ENCODE results near the gene SRL. TPM values are rescaled to one million over a fixed set of nuclear protein-coding genes. Genes with fewer than 3 reads are reported as not detected.

SRL gene
- total RNA-seq, 2 experiments from 2014 or later: not detected

DNA sequence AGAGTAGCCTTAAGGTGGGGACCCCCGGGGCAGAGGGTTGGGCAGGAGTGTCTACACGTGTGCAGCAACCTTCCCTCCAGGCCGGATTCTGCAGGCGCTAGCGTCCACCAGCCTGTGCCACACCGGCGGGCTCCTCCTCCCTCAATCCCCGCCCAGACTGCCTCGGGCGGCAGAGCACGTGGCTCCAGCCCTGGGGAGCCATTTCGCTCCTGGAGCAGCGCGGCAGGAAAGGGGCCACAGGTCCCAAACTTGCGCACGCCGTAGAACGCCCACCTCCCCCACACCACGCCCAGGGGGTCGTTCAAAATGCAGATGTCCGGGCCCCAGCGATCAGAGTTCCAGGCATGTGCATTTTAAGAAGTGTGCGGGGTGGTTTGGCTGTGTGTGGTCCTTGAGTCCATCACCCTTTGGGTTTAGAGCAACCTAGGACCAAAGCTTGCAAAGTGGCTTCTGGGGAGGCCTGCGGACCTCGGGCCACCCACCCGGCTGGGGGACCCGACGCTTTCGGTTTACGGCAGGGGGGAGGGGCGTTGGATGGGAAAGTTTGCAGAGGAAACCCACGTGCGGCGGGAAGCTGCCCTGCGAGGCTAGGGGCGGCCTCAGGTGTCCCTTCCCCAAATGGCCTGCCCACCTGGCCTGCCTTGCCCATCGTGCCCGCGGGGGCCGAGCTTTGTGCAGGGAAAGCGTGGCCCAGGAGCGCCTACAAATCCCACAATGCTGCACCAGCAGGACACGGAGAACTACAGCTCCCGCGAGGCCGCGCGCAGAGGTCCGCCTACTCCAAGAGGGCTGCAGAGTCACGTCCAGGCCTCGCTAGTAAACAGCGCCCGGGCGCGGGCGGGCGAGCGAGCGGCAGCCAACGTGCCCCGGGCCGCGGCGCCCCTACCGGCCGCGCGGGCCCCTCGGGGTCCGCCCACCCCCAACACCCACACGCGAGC lies 29.6 kb upstream of the SRL start:
- peak; percentile 95 for DNase-seq
- Mint-ChIP-seq H3K36me3 (no peaks in the 10 kb centered on the region), H3K9me3 (ENCODE audit: low read depth) (no peaks in the 10 kb centered on the region), H3K4me1 (peaks cover 21% of the 10 kb centered on the region), H3K27me3 (no peaks in the 10 kb centered on the region), H3K4me3 (peak overlapping the region; percentile 85), H3K27ac (peak overlapping the region; percentile 93)
- peak; percentile 86 for ATAC-seq
- CTCF ChIA-PET: interaction anchor here (0.6 to 15.2 kb wide), 15 partner anchors 13 to 579 kb away, joined by 3 to 218 read pairs (median 3); partner anchors contain the start of gene DNAAF8

DNA sequence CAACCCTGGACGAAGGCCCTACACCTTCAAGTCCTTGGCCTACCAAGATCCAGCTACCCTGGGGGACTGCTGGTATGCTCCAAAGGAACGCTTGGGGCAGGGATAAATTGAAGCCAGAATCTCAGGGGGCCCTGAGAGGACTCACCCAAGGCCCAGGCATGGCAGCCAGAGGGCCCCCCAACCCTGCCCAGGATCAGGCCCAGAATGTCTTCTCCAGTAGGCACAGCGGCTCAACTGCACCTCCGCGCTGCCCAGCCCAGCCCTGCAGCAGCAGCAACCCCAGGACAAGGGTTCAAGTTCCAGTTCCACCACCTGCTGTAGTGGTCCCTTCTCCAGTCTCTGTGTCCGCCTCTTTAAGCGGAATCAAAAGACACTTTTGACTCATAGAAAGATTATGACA lies 28.7 kb upstream of the SRL start:
- no peak for ATAC-seq

DNA sequence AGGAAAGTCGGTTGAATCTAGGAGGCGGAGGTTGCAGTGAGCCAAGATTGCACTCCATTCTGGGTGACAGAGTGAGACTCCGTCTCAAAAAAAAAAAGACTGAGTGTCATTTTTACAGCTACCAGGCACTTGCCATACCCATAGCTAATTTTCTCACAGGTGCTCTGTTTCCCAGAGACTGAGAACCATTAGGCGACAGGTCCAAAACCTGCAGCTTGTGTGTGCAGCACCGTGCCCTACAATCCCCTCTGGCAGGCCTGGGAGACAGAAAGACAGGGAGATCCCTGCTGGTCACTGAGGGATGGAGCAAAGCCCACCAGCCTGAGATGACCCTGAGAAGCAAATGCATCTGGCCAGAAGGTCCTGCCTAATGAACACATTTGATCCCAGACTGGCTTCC lies 28.2 kb upstream of the SRL start:
- DNase-seq (no peak), ATAC-seq (no peak)
- Mint-ChIP-seq H3K27me3 (no peaks in the 10 kb centered on the region), H3K27ac (no peak overlapping the region), H3K4me3 (no peak overlapping the region), H3K9me3 (ENCODE audit: low read depth) (no peaks in the 10 kb centered on the region), H3K4me1 (peaks cover 19% of the 10 kb centered on the region), H3K36me3 (no peaks in the 10 kb centered on the region)
- CTCF ChIA-PET: interaction anchor here (3.9 to 15.2 kb wide), 2 partner anchors 13 to 133 kb away, joined by 17 to 218 read pairs; no protein-coding TSS in a partner anchor

More for the DNA sequence above, 28.7 kb upstream of the SRL start:
- DNase-seq: no peak
- Mint-ChIP-seq H3K36me3 (no peaks in the 10 kb centered on the region), H3K9me3 (ENCODE audit: low read depth) (no peaks in the 10 kb centered on the region), H3K27me3 (no peaks in the 10 kb centered on the region), H3K27ac (peak overlapping the region; percentile 93), H3K4me3 (peak overlapping the region; percentile 85), H3K4me1 (peaks cover 21% of the 10 kb centered on the region)
- CTCF ChIA-PET: interaction anchor here (1.0 to 15.2 kb wide), 6 partner anchors 14 to 137 kb away, joined by 3 to 218 read pairs (median 4); no protein-coding TSS in a partner anchor

DNA sequence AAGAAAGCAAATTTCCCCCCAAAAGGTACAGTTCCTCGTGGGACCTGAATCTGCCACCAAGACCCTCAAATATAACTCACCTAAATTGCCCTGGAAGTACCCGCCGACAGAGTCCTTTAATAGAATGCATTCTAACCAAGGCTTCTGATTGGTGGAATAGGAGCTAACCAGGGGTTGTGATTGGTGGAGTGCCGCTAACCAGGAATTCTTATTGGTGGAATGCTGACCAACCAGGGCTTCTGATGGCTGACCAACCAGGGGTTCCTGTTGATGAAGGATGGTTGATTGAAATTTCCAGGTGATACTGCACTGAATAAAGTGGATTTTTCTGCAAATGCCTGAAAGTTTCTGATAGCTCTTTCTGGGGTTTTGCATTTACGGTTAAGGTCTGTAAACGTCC lies 24.5 kb upstream of the SRL start:
- Mint-ChIP-seq H3K9me3 (ENCODE audit: low read depth) (no peaks in the 10 kb centered on the region), H3K36me3 (peaks cover 13% of the 10 kb centered on the region), H3K4me3 (no peak overlapping the region), H3K27me3 (no peaks in the 10 kb centered on the region), H3K4me1 (peaks cover 19% of the 10 kb centered on the region), H3K27ac (no peak overlapping the region)
- CTCF ChIA-PET: interaction anchor here (1.3 to 15.2 kb wide), 2 partner anchors 10 to 92 kb away, joined by 3 to 218 read pairs; no protein-coding TSS in a partner anchor
- ATAC-seq: no peak
- DNase-seq: no peak

DNA sequence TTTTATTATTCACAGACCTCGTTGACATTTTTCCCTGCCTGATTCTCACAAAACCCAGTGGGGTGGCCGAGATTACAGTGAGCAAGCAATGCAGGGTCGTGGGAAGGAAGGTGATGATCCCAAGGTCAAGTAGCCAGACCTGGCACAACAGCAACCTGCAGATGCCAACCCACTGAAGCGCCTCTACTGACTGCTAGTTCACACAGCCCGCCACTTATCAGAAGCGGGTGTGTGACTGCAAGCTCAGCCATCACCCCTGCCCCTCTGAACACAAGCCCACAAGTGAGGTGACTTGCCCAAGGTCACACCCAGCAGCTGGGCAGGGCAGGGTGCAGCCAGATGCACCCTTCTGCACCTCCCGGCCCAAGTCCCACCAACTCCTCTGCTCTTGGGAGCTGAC lies 23.8 kb upstream of the SRL start:
- Mint-ChIP-seq H3K27ac (no peak overlapping the region), H3K9me3 (ENCODE audit: low read depth) (no peaks in the 10 kb centered on the region), H3K27me3 (no peaks in the 10 kb centered on the region), H3K4me1 (peaks cover 14% of the 10 kb centered on the region), H3K4me3 (no peak overlapping the region), H3K36me3 (peaks cover 15% of the 10 kb centered on the region)
- DNase-seq (no peak), ATAC-seq (no peak)
- CTCF ChIA-PET: interaction anchor here (1.3 to 15.2 kb wide), 2 partner anchors 9 to 93 kb away, joined by 3 to 218 read pairs; no protein-coding TSS in a partner anchor

DNA sequence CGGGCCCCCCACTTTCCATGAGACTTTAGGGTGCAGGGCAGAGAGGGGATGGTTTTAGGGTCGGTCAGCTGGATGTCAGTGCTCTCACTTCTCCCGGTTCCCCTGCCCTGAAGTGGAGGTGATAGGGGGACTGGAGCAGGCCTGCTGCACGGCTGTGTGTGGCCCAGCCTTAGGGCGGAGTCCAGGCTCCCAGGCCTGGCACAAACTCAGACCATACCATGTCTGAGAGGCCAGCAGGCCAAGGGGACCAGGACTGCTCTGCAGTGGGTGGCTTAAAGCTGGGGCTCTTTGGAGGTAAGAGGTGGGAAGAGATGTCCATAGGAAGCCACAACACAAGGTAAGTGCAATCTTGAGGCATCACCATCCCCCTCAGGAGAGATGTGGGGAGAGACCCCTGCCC lies 22.7 kb upstream of the SRL start:
- CTCF ChIA-PET: interaction anchor here (15.2 kb wide), 1 partner anchor 8 kb away, joined by 218 read pairs; no protein-coding TSS in a partner anchor
- Mint-ChIP-seq H3K4me3 (no peak overlapping the region), H3K27me3 (no peaks in the 10 kb centered on the region), H3K36me3 (peaks cover 16% of the 10 kb centered on the region), H3K27ac (no peak overlapping the region), H3K4me1 (peaks cover 7% of the 10 kb centered on the region), H3K9me3 (ENCODE audit: low read depth) (no peaks in the 10 kb centered on the region)
- ATAC-seq (no peak), DNase-seq (no peak)

DNA sequence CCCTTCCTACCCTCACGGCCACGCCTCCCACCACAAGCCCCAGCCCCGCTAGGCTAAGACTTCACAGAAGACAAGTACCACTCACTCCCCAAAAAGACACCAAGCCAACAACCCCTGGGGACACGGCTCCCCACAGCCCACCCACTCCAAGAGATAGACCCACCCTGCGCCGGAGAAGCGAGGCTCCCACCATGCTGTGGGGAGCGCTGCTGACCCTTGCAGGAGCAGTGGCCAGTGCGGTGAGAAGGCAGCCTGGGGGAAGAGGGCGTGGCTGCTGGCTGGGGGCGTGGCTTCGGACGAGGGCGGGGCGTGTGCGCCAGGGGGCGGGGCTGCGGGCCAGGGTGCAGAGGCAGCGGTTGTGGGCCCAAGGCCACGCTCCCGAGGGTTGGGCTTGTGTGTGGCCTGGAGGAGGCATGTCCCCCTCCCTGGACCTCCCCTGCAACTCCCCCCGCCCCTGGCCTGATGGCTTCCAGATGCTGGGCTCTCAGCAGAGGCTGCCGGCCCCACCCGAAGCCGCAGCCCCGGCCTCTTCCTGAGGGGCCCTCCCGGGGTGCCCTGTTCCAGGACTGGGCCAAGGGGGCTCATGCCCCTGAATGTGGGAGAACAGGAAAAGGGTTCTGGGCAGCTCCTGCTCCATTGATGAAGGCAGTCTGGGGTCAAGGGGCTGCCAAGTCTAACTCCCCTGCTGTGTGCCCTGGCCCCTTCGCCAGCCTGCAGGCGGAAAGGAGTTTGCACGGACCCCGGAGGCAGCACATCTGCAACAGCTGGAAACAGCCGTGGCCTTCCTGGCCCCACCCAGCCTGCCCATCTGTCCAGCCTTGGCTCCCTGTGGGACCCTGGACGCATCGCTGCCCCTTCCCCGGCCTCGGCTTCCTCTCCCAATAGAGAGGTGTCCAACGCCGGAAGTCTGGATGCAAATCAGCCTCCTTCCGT lies 21.9 kb upstream of the SRL start:
- ATAC-seq (peak; percentile 34), DNase-seq (no peak)
- peaks cover 6% of the 10 kb centered on the region for H3K4me1 Mint-ChIP-seq
- peaks cover 16% of the 10 kb centered on the region for H3K36me3 Mint-ChIP-seq
- no peaks in the 10 kb centered on the region for H3K27me3 Mint-ChIP-seq
- no peaks in the 10 kb centered on the region for H3K9me3 Mint-ChIP-seq (ENCODE audit: low read depth)
- peak overlapping the region; percentile 15 for H3K27ac Mint-ChIP-seq
- CTCF ChIA-PET: interaction anchor here (15.2 kb wide), 1 partner anchor 7 kb away, joined by 218 read pairs; no protein-coding TSS in a partner anchor
- H3K4me3 Mint-ChIP-seq: no peak overlapping the region

DNA sequence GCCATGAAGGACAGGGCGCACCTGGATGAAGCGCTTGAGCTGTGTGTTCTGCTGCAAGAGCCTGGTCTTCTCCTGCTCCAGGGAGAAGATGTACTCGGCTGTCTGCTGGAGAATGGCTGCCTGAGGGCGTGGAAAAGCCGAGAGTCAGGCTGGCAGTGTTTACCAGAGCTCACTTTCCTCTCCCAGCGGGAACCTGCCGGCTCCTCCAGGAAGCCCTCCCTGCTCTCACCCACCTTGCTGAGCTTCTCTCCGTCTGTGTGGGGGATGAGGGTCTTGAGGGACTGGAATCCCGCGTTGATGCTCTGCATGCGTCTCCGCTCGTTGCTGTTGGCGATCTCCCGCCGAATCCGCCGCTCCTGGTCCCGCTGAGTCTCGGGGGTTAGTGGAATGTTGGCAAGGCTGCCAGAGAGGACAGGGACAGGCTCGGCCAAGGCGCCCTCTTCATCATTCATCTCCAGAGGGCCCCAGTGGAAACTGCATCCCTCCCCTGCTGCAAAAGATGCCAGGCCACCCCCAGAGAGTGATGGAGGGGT lies 20.5 kb upstream of the SRL start:
- no peak overlapping the region for H3K27ac Mint-ChIP-seq
- no peaks in the 10 kb centered on the region for H3K27me3 Mint-ChIP-seq
- H3K9me3 Mint-ChIP-seq (ENCODE audit: low read depth): no peaks in the 10 kb centered on the region
- CTCF ChIA-PET: interaction anchor here (0.9 to 12.6 kb wide), 7 partner anchors 8 to 324 kb away, joined by 3 to 218 read pairs (median 3); partner anchors contain the start of genes GLIS2 and TFAP4
- ATAC-seq: no peak
- peaks cover 3% of the 10 kb centered on the region for H3K4me1 Mint-ChIP-seq
- no peak for DNase-seq
- peaks cover 16% of the 10 kb centered on the region for H3K36me3 Mint-ChIP-seq
- H3K4me3 Mint-ChIP-seq: no peak overlapping the region

DNA sequence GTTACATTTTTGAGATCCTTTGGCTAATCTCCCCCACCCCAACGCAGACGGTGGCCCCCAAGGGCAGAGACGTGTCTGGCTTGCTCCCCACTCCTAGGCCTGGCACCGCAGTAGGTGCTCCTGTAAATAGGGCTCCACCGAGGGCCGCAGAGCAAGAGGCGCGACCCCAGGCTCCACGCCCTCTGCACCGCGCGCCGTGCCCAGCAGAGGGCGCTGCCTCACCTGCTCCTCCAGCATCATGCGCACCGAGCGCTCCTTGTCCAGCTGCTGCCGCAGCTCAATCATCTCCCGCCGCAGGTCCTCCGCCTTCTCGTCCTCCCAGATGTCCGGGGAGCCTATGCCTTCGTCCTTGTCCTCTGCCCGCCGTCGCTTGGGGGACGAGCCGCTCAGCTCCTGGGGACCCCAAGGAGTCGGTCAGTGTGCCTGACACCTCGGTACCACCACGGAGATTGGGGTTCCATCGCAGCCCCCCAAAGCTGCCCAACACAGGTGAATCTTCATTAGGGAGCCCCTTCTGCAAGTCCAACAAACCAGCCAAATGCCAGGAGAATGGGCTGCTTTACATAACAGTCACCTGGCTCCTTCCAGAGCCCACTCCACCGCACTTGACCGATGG lies 19.8 kb upstream of the SRL start:
- no peaks in the 10 kb centered on the region for H3K27me3 Mint-ChIP-seq
- peak overlapping the region; percentile 1 for H3K27ac Mint-ChIP-seq
- H3K4me1 Mint-ChIP-seq: peaks cover 3% of the 10 kb centered on the region
- H3K4me3 Mint-ChIP-seq: no peak overlapping the region
- ATAC-seq: peak; percentile 34
- CTCF ChIA-PET: interaction anchor here (0.9 to 12.6 kb wide), 6 partner anchors 8 to 323 kb away, joined by 3 to 218 read pairs (median 4); partner anchors contain the start of genes GLIS2 and TFAP4
- no peaks in the 10 kb centered on the region for H3K9me3 Mint-ChIP-seq (ENCODE audit: low read depth)
- peak; percentile 44 for DNase-seq
- H3K36me3 Mint-ChIP-seq: peaks cover 16% of the 10 kb centered on the region

DNA sequence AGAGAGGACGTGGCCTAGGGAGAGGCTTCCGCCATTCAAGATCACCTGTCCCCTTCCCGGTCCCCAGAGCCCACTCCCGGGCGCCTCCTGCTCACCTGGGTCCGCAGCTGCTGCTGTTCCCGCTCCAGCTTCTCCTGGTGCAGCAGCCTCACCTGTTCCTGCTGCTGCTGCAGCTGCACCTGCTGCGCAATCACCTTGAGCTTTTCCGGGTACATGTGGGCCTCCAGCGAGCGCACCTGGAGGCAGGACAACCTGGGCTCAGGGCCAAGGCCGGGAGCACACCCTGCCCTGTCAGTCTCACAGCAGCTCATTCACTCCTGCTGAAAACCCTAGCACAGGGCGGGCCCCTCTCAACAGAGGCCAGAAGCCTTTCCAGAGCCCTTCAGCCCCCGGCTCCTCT lies 18.5 kb upstream of the SRL start:
- Mint-ChIP-seq H3K36me3 (peaks cover 16% of the 10 kb centered on the region), H3K9me3 (ENCODE audit: low read depth) (no peaks in the 10 kb centered on the region), H3K4me1 (peaks cover 3% of the 10 kb centered on the region), H3K4me3 (no peak overlapping the region), H3K27me3 (no peaks in the 10 kb centered on the region), H3K27ac (no peak overlapping the region)
- DNase-seq: no peak
- no peak for ATAC-seq
- CTCF ChIA-PET: interaction anchor here (0.6 to 12.6 kb wide), 3 partner anchors 11 to 309 kb away, joined by 3 to 218 read pairs (median 11); partner anchors contain the start of gene TFAP4

DNA sequence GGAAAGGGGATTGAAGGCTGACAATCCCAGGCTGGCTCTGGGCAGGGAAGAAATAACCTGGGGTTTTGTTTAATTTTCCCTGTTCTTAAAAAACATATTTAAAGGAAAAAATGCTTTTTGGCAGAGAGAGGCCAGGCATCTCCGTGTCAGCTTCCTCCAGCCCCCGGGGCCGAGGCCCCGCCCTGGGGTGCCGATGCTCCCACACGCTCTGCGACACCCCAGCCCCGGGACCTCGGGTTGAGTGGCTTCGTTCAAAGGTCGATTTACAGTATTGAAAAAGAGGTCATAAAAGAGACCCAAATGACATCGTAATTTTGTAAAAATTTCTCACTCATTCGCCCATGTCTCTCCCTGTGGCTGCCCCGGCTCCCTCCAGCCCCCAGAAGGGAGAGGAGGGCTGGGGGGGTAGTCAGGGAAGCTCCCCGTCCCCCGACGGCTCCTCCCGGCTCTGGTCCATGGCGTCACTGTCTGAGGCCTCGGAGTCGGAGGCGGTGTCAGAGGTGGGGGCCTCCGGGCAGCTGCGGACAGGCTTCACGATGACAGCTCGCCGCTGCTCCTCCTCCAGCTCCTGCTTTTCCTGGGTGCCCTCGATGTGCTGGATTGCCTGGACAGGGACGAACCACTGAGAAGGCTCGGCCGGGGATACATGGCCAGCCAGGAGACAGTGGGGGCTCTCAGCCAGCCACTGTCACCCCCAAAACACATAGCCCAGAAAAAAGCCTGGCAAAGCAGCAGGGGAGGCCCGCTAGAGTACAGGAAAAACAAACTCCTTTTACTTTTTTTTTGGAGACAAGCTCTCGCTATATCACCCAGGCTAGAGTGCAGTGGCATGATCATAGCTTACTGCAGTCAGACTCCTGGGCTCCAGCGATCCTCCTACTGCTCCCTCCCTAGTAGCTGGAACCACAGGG lies 16.0 kb upstream of the SRL start:
- no peak overlapping the region for H3K27ac Mint-ChIP-seq
- H3K4me1 Mint-ChIP-seq: peaks cover 5% of the 10 kb centered on the region
- H3K27me3 Mint-ChIP-seq: no peaks in the 10 kb centered on the region
- ATAC-seq (no peak), DNase-seq (no peak)
- CTCF ChIA-PET: interaction anchor here (0.8 to 12.6 kb wide), 4 partner anchors 14 to 319 kb away, joined by 3 to 218 read pairs (median 3); partner anchors contain the start of gene TFAP4
- no peaks in the 10 kb centered on the region for H3K9me3 Mint-ChIP-seq (ENCODE audit: low read depth)
- no peak overlapping the region for H3K4me3 Mint-ChIP-seq
- H3K36me3 Mint-ChIP-seq: peaks cover 13% of the 10 kb centered on the region
